NCI-H510A treated with DMSO at 0.1 percent for 48 hours (cell line): ENCODE results near the gene KLHL29.

Experiments used
- DNase-seq: peaks from one replicate; lab custom pipeline; 2025; lab: John Stamatoyannopoulos, UW

KLHL29 gene

GRCh38 chr2:23493846-23494245 is 108.9 kb downstream of the KLHL29 start:
- no peak for DNase-seq

DNA sequence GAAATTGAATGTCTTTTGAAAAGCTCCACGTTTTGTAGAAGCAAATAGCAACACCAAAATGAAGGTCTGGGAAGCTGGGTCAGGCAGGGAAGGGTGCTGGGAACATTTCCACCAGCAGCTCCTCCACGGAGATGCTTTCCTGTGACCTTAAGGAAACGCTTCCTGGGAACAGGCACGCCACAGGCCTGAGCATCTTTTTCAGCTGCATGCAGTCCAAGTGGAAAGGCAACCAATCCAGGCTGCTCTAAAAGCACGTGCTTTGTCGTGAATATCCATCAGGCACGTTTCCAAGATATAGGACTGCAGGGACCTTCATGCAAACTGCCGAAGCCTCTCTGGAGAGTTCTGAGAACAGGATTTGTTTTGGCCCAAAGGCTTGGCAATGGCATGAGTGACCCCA is 109.3 kb downstream of the KLHL29 start:
- no peak for DNase-seq

GRCh38 chr2:23495661-23496114 is 110.7 kb downstream of the KLHL29 start:
- no peak for DNase-seq

DNA sequence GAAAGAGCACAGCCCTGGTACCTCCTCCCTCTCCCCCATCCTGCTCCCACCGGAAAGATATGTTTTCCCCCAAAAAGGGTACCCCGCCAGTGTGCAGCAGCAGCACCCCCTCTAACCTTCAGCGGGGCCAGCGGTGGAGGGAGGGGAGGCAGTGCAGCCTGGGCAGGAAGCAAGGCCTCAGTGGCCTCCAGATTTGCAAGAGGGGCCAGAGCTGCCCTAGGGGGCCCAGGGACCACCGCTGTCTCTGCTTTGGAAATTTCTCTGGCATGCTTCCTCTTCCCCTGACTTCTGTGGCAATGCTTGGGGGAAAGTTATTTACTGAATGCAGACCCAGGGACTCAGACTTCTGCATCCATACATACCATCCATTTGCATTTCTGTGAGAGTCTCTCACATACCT is 111.5 kb downstream of the KLHL29 start:
- no peak for DNase-seq

- no peak for DNase-seq
These were observed 112.1 kb downstream of the KLHL29 start for GRCh38 chr2:23497063-23497462.

DNA sequence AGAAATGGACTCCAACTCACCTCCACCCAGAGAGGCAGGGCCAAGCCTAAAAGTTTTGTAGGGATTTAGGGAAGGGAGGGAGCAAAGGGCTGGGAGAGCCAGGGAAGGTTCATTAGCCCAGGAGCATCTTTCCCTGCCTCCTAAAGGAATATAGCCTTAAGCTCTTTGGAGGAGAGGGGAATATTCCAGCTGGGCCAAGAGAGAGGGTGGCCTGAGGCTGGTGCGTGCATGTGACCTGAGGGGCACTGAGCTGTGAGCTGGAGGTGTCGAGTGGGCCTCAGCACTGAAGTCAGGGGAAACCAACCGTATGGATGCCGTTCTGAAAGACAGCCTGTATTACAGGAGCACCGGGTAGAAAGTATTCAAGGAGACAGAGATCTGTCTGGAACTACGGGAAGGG is 112.6 kb downstream of the KLHL29 start:
- no peak for DNase-seq

DNA sequence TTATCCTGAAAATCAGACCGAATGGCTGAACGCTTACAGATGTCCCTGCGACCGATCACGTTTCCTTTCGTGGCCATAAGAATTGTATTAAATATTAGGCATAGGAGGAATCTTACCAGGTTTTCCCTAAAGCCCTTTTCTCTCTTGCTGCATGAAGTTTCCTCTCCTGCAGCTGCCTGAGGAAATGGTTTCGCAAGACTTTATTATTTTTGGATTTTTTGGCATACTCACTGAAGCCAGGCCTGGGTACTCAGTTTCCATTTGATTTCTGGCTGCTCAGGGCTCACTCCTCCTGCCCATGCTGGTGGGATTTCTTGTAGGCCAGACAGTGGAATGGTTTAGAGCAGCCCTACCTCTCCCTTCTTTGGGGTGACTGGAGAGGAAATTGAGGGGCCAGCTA is 114.0 kb downstream of the KLHL29 start:
- DNase-seq = no peak

GRCh38 chr2:23499439-23499838 is 114.5 kb downstream of the KLHL29 start:
- DNase-seq = no peak

GRCh38 chr2:23500836-23501235 is 115.9 kb downstream of the KLHL29 start:
- DNase-seq = no peak

DNA sequence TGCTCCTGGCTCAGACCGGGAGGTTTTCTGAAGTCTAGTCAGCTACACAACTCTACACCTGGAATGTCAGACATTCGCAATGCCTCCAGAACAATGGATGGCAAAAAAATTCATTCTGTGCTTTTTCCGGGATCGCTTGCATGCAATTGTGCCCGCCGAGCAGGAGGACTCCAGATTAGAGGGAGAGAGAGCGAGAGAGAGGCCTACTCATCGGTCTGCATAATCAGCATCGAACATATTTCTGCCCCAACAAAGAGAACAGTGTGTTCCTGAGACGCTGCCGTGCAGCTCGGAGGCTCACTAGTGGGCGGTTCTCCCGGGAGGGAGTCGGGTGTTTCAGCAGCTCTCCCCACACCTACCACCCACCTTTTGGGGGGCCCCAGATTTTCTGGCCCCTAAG is 117.1 kb downstream of the KLHL29 start:
- DNase-seq = no peak

GRCh38 chr2:23503097-23503496 is 118.1 kb downstream of the KLHL29 start:
- no peak for DNase-seq

- no peak for DNase-seq
These were observed 118.7 kb downstream of the KLHL29 start for GRCh38 chr2:23503682-23504081.

DNA sequence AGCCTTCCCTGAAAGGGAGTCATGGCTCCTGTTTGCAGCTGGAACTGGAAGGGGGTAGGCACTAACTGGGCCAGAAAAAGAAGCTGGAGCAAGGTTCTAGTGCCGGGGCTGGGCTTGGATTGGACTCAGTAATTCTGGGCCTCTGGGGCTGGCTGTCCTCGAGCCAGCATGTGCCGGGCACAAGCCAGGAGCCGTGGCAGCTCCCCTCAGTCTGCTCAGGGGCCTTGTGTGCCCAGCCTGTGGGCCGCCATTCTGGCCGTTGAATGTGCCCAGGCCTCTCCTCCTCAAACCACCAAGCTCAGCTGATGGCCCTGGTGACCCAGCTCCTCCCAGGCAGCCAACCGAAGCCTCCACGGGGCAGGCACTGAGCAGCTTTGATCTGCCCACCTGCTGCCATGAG is 119.6 kb downstream of the KLHL29 start:
- no peak for DNase-seq

- no peak for DNase-seq
These were observed 120.4 kb downstream of the KLHL29 start for GRCh38 chr2:23505218-23505983.

- DNase-seq = no peak
These were observed 121.0 kb downstream of the KLHL29 start for GRCh38 chr2:23505984-23506380.

DNA sequence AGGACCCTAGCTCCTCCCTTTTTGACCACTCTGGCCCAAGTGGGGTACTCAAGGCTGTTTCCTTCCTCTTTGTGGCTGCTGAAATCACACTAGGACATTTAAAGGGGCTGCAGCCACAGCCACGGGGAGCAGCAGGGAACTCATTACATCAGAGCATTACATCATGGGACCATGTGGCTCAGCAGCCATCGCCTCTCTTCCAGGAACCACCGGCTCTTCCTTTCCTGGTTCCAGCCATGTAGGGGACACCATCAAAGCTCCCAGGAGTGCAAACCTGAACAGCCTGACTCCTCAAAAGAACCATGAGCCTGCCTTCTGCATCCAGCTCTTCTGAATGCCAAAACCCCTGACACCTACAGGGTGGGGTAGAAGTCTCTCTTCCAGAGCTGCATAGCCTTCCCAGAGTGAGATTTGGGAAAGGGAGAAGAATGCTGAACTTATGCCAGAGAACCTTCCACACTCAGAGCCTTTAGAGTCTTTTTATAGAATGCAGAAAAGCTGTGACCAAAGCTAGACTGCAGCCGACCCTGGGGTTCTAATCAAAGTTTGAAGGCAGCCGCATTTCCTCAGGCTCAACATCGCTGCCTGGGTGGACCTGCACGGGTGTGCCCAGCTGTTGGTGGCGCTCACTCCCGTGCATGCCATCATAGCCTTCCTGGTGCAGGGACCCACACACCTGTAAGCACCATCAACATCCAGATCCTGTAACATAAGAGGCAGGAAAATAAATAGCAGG is 121.7 kb downstream of the KLHL29 start:
- DNase-seq = no peak

DNA sequence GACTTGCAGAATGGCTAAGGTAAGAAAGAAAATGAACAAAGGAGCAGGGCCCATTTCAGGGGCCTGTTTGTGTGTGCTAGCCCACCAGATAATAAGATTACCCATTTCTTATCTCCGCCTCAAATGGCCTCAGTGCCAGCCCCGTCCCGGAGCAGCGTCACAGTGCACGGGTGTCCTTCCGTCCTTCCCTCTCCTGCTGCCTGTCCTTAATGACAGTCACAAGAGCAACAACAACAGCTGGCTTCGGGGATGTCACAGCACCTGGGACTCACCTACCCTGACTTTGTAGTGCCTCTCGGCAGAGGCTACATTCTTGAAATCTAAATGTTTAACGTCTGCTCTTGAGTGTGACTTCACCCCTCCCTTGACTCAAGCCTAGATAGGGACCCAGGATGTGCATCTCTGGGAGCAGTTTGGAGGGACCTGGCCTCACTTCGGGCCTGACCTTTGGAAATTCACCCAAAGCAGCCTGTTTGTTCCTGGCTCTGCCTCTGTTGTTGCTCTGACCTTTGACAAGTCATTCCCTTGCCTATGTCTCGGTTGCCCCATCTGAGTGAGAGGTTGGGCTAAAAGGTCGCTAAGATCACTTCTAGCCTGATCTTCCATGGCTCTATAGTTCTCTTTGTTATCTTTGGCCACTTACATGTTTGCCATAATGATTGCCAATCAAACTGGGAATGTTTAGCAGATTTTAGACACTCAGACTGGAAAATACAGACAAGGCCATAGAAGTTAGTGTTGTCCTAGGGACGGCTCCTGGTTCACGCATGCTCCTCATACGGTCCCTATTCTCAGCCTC is 122.5 kb downstream of the KLHL29 start:
- DNase-seq = peak; percentile 43

DNA sequence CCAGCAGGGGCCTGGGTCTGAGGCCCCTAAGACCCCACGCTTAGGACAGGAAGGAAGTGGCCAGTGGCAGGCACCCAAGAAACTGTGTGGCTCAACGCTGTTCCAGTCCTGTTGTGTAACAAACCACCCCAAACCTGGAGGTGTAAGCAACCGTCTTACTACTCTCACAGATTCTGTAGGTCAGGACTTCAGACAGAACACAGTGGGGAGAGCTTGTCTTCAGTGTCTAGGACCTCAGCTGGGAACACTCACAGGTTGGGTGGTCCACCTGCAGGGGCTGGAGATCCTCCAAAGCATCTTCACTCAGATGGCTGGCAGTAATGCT is 123.0 kb downstream of the KLHL29 start:
- no peak for DNase-seq

DNA sequence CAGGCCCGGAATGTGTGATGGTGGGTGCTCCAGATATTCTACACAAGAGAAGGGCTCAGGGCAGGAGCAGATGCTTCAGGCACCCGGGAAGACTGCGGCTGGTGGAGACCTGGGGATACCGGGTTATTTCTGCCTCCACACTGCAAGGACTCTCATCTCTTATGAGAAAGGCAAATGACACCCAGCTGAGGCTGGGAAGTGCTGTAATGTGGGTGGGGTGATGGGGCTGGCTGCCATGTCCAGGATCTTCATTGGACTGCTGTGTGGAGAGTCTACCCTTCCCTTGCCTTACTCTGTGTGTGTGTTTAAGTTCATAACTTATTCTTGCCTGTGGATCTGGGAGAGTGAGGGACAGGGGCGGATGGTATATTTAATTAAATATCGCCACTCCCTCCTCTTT is 124.1 kb downstream of the KLHL29 start:
- no peak for DNase-seq

DNA sequence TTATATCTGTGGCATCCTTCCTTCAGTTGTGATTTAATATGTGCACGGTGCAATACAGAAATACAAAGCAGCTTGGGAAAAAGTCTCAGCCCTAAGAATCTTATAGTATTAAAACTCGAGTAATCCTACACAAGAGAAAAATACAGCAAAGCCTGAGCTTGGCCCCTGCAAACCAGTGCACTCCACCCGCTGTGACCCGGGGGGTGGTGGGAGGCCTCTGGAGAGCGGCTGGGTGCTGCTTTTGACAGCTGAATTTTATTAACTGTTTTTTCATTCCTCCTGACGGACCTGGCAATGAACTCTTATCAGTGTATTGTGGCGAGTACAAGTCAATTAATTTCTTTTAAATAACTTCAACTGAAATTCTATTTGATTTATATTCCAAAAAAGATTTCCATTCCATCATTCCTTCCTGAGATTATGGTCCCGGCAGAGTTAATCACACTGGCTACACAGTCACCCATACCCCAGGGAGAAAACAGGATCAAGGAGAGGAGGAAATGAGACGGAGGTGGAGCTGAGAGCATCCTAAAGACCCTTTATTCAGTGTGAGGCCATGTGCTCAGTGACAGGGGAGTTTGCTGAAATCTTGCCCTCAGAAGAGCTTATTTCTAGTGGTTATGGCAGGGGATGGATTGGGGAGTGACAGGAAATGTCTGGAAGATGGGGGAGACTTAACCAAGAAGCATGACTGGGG is 124.8 kb downstream of the KLHL29 start:
- DNase-seq = no peak

DNA sequence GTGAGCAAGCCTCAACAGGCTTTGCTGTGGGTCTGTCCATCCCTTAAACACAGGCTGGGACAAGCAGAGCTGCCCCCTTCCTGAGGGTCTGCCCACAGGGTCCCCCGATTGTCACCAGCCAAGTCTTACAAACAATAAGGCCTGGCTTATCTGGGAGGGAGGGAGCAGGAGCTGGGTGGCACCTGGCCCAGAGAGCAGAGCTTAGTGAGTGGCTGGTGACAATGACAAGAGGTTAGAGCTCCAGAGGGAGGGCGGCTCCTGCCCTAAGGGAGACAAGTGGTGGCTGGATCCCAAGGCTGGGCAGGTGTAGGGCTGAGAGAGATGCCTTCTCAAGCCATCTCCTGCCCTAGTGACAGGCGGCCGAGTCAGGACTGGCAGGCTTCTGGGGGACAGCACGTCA is 125.5 kb downstream of the KLHL29 start:
- peak; percentile 83 for DNase-seq

GRCh38 chr2:23512778-23513177 is 127.8 kb downstream of the KLHL29 start:
- no peak for DNase-seq
